Erythroblast (primary cell): ENCODE results near the gene XPR1.

Source experiments
- GATA1 ChIP-seq: IDR thresholded peaks from 2 replicates; pipeline ENCODE4 v1.6.1; 2011; ENCODE audit warnings: low read depth, mild to moderate bottlenecking, control low read depth, low read length, moderate library complexity
- POLR2A ChIP-seq: IDR thresholded peaks from 2 replicates; pipeline ENCODE4 v1.6.1; 2011; ENCODE audit warnings: mild to moderate bottlenecking, low read length

DNA sequence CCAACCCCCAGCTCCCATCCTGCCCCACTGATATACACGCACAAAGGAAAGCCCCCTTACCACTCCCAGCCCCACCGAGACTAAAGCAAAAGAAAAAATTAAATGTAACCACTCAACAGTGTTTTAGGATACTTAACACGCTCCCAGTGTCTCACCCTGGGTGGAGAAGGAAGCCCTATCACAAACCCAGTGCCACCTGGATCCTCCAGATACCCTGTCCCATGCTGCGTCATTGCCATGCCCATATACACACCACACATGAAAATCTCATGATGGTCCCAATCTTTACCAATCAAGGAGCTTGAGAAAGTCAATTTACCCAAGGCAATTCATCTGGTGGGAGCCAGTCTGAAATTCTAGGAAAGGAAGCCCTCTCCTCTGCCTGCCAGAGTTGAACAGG lies 292.1 kb downstream of the XPR1 start:
- TF ChIP-seq POLR2A (no peak), GATA1 (no peak)
